ENCODE measurements around the gene NDST3. TPM values are rescaled to one million over a fixed set of nuclear protein-coding genes. Genes with fewer than 3 reads are reported as not detected.
"Not testable (repeated sequence)": the region's sequence is repeated elsewhere in the genome, so short reads cannot be mapped to it uniquely, and the experiment has no call there.

Gene NDST3
- total RNA-seq, 4 donors from 2014 or later: 0.98 to 11.6 (median 4.9) TPM

- no peak for DNase-seq (ENCODE audit: low spot score in 2 of 2)
- Histone ChIP-seq H3K4me3 (no peak overlapping the region), H3K27me3 (no peaks in the 10 kb centered on the region), H3K36me3 (peaks cover 0 to 1% (median 0%) of the 10 kb centered on the region in 3 donors), H3K4me1 (peaks cover 0 to 4% (median 0%) of the 10 kb centered on the region in 4 donors), H3K9me3 (no peaks in the 10 kb centered on the region), H3K27ac (no peak overlapping the region)
- 66 to 72% methylated on average over 2 of the region's 2 CpGs for WGBS, 2 donors
- TF ChIP-seq, protein P1, sequence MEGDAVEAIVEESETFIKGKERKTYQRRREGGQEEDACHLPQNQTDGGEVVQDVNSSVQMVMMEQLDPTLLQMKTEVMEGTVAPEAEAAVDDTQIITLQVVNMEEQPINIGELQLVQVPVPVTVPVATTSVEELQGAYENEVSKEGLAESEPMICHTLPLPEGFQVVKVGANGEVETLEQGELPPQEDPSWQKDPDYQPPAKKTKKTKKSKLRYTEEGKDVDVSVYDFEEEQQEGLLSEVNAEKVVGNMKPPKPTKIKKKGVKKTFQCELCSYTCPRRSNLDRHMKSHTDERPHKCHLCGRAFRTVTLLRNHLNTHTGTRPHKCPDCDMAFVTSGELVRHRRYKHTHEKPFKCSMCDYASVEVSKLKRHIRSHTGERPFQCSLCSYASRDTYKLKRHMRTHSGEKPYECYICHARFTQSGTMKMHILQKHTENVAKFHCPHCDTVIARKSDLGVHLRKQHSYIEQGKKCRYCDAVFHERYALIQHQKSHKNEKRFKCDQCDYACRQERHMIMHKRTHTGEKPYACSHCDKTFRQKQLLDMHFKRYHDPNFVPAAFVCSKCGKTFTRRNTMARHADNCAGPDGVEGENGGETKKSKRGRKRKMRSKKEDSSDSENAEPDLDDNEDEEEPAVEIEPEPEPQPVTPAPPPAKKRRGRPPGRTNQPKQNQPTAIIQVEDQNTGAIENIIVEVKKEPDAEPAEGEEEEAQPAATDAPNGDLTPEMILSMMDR (IDR thresholded peaks at IDR 0.05): no peak
- TF ChIP-seq EP300 (IDR thresholded peaks at IDR 0.05) (no peak), POLR2A (IDR thresholded peaks at IDR 0.05) (no peak)
These were observed 253.6 kb downstream of the NDST3 start for GRCh38 chr4:118287711-118288451.

- DNase-seq (ENCODE audit: low spot score in 2 of 2): no peak
- Histone ChIP-seq H3K4me1 (peaks cover 0 to 4% (median 0%) of the 10 kb centered on the region in 4 donors), H3K36me3 (no peaks in the 10 kb centered on the region), H3K27me3 (no peaks in the 10 kb centered on the region), H3K27ac (no peak overlapping the region), H3K4me3 (no peak overlapping the region), H3K9me3 (no peaks in the 10 kb centered on the region)
- TF ChIP-seq, protein P1 (IDR thresholded peaks at IDR 0.05): no peak
- TF ChIP-seq EP300 (IDR thresholded peaks at IDR 0.05) (no peak), POLR2A (IDR thresholded peaks at IDR 0.05) (no peak)
- 15 to 38% methylated on average over 1 of the region's 1 CpG for WGBS, 2 donors
These were observed 255.5 kb downstream of the NDST3 start for GRCh38 chr4:118289794-118290193.

GRCh38 chr4:118290951-118291350 lies 256.7 kb downstream of the NDST3 start:
- DNase-seq (ENCODE audit: low spot score in 2 of 2): no peak
- Histone ChIP-seq H3K36me3 (no peaks in the 10 kb centered on the region), H3K9me3 (no peaks in the 10 kb centered on the region), H3K27me3 (no peaks in the 10 kb centered on the region), H3K4me3 (no peak overlapping the region), H3K4me1 (peaks cover 0 to 4% (median 0%) of the 10 kb centered on the region in 4 donors), H3K27ac (no peak overlapping the region)
- 79 to 81% methylated on average over 2 of the region's 2 CpGs for WGBS, 2 donors
- TF ChIP-seq POLR2A (IDR thresholded peaks at IDR 0.05) (no peak), EP300 (IDR thresholded peaks at IDR 0.05) (no peak)
- TF ChIP-seq, protein P1 (IDR thresholded peaks at IDR 0.05): no peak

DNA sequence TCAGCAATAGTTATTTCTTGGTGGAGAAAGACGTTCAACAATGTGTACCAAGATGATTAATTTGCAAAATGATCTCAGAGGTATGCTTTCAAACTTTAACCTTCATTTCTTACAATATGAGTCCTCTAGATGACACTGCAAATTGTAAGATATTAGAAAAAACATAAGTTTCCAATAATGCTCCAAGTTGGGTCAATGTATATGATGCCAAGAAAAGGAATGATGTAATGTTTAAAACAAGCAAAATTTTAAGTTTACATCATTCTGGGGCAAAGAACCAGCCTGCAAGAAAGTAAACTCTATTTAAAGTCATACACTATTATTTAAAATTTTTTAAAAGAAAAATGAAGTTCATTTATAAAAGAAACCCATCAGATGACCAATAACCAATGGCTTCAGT lies 262.4 kb downstream of the NDST3 start:
- no peaks in the 10 kb centered on the region for H3K27me3 ChIP-seq
- no peak overlapping the region for H3K4me3 ChIP-seq
- 64 to 65% methylated on average over 1 of the region's 1 CpG for WGBS, 2 donors
- H3K4me1 ChIP-seq: no peaks in the 10 kb centered on the region
- no peak overlapping the region for H3K27ac ChIP-seq
- H3K36me3 ChIP-seq: no peaks in the 10 kb centered on the region
- DNase-seq (ENCODE audit: low spot score in 2 of 2): no peak
- H3K9me3 ChIP-seq: no peaks in the 10 kb centered on the region
- TF ChIP-seq POLR2A (IDR thresholded peaks at IDR 0.05) (no peak), EP300 (IDR thresholded peaks at IDR 0.05) (no peak)
- TF ChIP-seq, protein P1 (IDR thresholded peaks at IDR 0.05): no peak

- 98% methylated on average over 6 of the region's 6 CpGs for WGBS, 2 donors
- H3K27ac ChIP-seq; H3K9me3 ChIP-seq; H3K4me1 ChIP-seq; H3K4me3 ChIP-seq; H3K36me3 ChIP-seq; DNase-seq (ENCODE audit: low spot score in 2 of 2); H3K27me3 ChIP-seq: not testable (repeated sequence)
These were observed 265.3 kb downstream of the NDST3 start for GRCh38 chr4:118299619-118300018.

Data from tibial nerve (tissue), 4 donors.